Measurements from ENCODE around the gene ODF2L.

DNA sequence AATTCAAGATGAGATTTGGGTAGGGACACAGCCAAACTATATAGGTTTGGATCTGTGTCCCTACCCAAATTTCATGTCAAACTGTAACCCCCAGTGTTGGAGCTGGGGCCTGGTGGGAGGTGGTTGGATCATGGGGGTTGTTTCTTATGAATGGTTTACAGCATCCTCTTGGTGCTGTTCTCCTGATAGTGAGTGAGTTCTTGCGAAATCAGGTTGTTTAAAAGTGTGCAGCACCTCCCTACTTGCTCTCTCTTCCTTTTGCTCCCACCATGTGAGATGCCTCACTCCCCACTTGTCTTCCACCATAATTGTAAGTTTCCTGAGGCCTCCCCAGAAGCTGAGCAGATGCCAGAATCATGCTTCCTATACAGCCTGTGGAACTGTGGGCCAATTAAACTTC is 17.3 kb downstream of the ODF2L start:
- TF ChIP-seq CTCF (IDR thresholded peaks at IDR 0.05) (no peak), POLR2A (IDR thresholded peaks at IDR 0.05) (no peak), EP300 (IDR thresholded peaks at IDR 0.05) (no peak)
